ENCODE measurements around the gene EHD4. TPM values are rescaled to one million over a fixed set of nuclear protein-coding genes. Genes with fewer than 3 reads are reported as not detected.

The EHD4 gene
- total and polyA plus RNA-seq, 9 donors = 8.8 to 23.3 (median 13.7) TPM

DNA sequence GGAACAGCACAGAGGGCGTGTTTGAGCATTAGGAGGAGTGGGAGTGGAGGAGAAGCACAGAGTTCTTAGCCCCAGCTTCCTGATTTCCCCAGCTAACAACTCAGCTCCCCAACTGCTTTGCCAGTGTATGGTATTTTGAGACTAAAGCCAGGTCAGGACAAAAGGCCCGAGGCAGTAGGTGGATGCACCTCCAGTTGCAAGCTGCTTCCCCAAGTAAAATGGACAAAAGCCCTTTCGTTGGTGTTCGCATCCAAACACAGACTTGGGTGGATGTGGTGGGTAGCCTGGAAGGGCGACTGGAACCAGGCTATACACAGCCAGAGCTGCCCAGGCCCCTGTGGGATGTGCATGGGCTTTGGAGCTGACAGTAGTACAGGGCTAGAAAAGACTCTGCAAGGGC is 12.3 kb upstream of the EHD4 start:
- Histone ChIP-seq H3K4me3 (no peak overlapping the region), H3K27me3 (no peaks in the 10 kb centered on the region), H3K36me3 (no peaks in the 10 kb centered on the region), H3K4me1 (ENCODE audit: insufficient read depth) (peaks cover 6% of the 10 kb centered on the region), H3K27ac (no peak overlapping the region), H3K9me3 (no peaks in the 10 kb centered on the region)
- no peak for TF ChIP-seq POLR2A (IDR thresholded peaks at IDR 0.05)
- TF ChIP-seq, protein P1, sequence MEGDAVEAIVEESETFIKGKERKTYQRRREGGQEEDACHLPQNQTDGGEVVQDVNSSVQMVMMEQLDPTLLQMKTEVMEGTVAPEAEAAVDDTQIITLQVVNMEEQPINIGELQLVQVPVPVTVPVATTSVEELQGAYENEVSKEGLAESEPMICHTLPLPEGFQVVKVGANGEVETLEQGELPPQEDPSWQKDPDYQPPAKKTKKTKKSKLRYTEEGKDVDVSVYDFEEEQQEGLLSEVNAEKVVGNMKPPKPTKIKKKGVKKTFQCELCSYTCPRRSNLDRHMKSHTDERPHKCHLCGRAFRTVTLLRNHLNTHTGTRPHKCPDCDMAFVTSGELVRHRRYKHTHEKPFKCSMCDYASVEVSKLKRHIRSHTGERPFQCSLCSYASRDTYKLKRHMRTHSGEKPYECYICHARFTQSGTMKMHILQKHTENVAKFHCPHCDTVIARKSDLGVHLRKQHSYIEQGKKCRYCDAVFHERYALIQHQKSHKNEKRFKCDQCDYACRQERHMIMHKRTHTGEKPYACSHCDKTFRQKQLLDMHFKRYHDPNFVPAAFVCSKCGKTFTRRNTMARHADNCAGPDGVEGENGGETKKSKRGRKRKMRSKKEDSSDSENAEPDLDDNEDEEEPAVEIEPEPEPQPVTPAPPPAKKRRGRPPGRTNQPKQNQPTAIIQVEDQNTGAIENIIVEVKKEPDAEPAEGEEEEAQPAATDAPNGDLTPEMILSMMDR (IDR thresholded peaks at IDR 0.05) = no peak
- TF ChIP-seq EP300 (IDR thresholded peaks at IDR 0.05) = no peak
- WGBS, 3 donors = 87 to 94% (median 92%) methylated on average over 5 of the region's 5 CpGs
- intact Hi-C loops (cut with DNase I) = loop anchor here in 1 of 4 donors (5.0 kb wide), 1 partner anchor 98 kb away; no protein-coding TSS in a partner anchor
- DNase-seq = no peak

DNA sequence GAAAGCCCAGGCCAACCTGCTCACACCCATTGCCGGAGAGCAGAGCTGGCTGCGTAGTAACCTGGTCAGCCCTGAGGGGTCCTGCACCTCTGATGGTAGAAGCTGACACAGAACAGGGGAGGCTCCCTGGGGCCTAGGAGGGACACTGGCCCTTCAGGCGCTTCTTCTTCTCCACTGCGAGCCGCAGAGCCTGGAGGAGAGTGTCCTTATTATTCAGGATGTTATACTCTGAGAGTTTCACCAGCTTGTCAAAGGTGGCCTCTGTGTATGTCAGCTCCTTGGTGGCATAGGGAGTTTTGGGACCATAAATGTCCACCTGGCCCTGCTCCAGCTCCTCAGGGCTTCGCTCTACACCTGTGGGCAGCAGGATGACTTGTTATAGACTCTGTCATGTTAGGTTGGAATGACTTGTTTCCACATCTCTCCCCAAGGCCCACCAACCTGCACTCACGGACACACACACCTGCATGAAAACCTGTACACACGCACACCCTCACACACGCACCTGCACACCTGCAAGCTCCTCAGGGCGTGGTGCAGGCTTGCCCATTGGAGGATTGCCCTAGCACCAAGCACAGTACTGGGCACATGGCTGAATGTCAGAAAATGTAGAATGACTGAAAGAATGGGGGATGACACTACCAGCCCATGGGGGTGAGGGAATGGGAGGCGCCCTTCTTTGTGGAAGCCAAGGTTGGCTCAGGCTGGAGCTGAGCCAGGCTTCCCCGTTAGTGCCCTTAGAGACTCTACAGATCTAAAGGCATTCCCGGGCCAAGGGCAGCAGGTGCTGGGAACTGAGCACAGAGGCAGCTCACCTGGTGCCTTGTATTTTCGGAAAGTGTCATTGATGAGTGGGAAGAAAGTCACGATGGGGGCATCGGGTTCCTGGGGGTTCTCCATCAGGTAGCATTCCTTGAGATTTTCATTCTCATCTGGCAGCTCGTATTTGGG is 11.5 kb upstream of the EHD4 start:
- Histone ChIP-seq H3K4me3 (no peak overlapping the region), H3K27me3 (no peaks in the 10 kb centered on the region), H3K4me1 (ENCODE audit: insufficient read depth) (peaks cover 6% of the 10 kb centered on the region), H3K36me3 (no peaks in the 10 kb centered on the region), H3K27ac (no peak overlapping the region), H3K9me3 (no peaks in the 10 kb centered on the region)
- no peak for TF ChIP-seq EP300 (IDR thresholded peaks at IDR 0.05)
- TF ChIP-seq POLR2A (IDR thresholded peaks at IDR 0.05) = no peak
- TF ChIP-seq, protein P1 (IDR thresholded peaks at IDR 0.05) = no peak
- intact Hi-C loops (cut with DNase I) = no loop called here
- WGBS, 3 donors = 93 to 94% (median 94%) methylated on average over 17 of the region's 17 CpGs
- no peak for DNase-seq

GRCh38 chr15:41983221-41983620 is 10.9 kb upstream of the EHD4 start:
- intact Hi-C loops (cut with DNase I) = no loop called here
- no peak for DNase-seq
- H3K9me3 ChIP-seq = no peaks in the 10 kb centered on the region

DNA sequence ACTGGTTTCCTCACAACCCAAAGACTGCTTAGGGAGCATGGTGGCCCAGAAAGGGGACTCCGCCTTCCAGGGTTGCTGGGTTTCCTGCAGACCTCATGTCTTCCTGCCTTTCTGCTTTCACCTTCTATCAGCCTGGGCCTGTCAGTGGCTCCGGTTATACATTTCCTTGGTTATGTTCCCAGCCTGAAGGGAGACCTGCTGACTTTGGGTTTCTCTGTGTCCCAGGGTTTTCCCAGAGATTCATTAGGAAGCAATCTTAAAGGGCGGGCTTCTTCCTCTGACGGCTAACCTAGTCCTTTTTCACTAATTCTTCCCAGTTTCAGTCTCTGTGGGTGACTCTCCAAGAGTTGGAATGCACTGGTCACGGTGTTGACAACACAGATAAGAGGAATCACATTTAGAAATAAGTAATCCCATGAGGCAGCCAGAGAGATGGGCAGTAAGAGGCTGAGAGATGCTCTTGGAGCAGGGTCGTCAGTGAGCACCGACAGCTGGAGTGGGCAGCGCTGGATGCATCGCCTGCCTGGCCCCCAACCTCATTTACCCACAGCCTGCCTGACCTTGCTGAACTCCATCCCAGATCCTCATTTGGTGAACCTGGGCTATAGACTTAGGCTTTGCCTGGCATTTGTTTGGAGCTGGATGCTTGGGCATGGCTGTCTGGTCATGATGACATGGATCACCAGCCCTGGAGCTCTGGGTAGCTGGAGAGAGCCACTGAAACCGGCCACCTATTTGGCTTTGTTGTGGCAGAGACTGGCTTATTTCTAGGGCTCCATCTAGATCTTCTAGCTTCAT is 10.0 kb upstream of the EHD4 start:
- no peaks in the 10 kb centered on the region for H3K36me3 ChIP-seq
- TF ChIP-seq EP300 (IDR thresholded peaks at IDR 0.05) = no peak
- TF ChIP-seq, protein P1 (IDR thresholded peaks at IDR 0.05) = no peak
- no peak for TF ChIP-seq POLR2A (IDR thresholded peaks at IDR 0.05)
- intact Hi-C loops (cut with DNase I) = no loop called here
- WGBS, 3 donors = 86 to 87% (median 87%) methylated on average over 10 of the region's 10 CpGs
- no peak overlapping the region for H3K27ac ChIP-seq
- DNase-seq = no peak
- H3K4me3 ChIP-seq = no peak overlapping the region
- H3K27me3 ChIP-seq = no peaks in the 10 kb centered on the region
- no peaks in the 10 kb centered on the region for H3K9me3 ChIP-seq
- peaks cover 6% of the 10 kb centered on the region for H3K4me1 ChIP-seq (ENCODE audit: insufficient read depth)

More at GRCh38 chr15:41983221-41983620, 10.9 kb upstream of the EHD4 start:
- Histone ChIP-seq H3K4me1 (ENCODE audit: insufficient read depth) (peaks cover 6% of the 10 kb centered on the region), H3K27ac (no peak overlapping the region), H3K4me3 (no peak overlapping the region), H3K27me3 (no peaks in the 10 kb centered on the region), H3K36me3 (no peaks in the 10 kb centered on the region)
- 79 to 85% (median 79%) methylated on average over 7 of the region's 7 CpGs for WGBS, 3 donors
- TF ChIP-seq POLR2A (IDR thresholded peaks at IDR 0.05) = no peak
- TF ChIP-seq EP300 (IDR thresholded peaks at IDR 0.05) = no peak
- TF ChIP-seq, protein P1 (IDR thresholded peaks at IDR 0.05) = no peak

All from ovary (tissue), 9 donors.